ENCODE data around the gene HOXB9.

HOXB9 gene

GRCh38 chr17:48623583-48623982 is 2.6 kb downstream of the HOXB9 start:
- no peak for DNase-seq

DNA sequence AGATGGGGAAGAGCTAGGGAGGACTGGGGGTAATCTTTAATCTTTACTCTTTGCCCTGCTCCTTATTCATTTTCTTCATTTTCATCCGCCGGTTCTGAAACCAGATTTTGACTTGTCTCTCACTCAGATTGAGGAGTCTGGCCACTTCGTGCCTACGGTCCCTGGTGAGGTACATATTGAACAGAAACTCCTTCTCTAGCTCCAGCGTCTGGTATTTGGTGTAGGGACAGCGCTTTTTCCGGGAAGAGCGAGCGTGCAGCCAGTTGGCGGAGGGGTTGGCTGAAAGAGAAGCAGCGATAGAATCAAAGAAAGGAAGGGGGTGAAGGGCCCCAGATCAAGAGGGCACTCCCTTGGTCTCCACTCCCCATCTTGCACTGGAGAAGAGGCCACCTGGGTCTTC is 3.3 kb downstream of the HOXB9 start:
- DNase-seq: no peak

- DNase-seq: no peak
Observed at GRCh38 chr17:48621410-48622392, 4.5 kb downstream of the HOXB9 start.

DNA sequence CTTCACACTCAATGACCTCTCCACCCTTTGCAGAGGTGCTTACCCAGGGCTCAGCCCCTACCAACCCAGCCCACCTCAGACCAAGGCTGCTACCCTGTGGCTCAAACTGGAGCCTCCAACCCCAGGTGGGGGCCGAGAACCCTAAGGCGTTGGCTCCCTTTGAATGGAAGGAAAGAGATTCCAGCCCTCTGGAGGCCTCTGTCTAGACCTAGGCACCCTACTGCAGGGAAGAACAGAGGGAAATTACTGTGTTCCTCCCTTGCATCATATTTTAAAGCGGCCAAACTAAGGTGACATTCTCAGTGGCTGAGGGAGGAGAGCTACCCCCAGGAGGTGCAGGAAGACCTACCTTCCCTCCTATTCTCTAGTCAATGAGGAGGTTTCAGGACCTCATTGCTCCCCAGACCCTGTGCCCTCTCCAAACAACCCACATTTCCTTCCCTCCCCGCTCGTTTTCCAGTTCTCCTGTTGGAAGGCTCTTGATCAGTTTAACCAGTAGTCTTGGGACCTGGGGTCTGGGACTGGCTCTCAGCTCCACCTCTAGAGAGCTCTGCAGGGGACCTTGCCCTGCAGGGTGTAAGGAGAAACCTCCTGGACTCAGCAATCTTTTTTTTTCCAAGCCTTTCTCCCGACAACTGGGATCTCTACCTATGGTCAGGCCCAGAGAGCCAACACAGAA is 5.6 kb downstream of the HOXB9 start:
- DNase-seq: no peak

DNA sequence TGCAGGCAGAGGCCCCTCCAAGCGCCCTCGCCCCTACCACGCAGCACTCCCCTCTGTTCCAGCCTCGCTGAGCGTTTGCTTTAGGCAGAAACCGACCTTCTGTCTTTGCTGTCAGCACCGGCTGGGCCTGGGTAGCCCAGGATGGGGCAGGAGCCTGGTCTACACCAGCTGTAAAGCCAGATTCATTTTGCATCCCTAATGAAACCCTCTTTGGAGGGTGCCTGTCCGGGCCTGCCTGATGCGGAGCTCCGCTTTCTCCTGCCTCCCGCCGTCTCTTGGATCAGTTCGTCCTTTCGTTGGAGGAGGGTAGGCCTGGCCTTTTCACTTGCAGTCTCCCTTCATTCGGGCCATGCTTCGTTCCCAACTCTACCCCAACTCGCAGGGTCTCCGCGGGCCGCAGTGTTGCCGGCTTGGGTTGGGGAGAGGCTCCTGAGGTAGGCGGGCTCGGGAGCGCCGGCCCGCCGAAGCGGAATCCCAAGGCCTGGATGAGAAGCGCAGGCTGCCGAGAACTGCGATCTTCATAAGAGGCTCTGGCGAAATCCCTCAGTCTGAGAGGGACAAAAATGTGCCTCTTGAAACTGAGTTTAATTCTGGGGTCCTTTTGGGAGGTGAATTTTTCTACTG is 6.2 kb downstream of the HOXB9 start:
- DNase-seq: no peak

GRCh38 chr17:48618256-48618896 is 7.8 kb downstream of the HOXB9 start:
- peak; percentile 81 for DNase-seq

DNA sequence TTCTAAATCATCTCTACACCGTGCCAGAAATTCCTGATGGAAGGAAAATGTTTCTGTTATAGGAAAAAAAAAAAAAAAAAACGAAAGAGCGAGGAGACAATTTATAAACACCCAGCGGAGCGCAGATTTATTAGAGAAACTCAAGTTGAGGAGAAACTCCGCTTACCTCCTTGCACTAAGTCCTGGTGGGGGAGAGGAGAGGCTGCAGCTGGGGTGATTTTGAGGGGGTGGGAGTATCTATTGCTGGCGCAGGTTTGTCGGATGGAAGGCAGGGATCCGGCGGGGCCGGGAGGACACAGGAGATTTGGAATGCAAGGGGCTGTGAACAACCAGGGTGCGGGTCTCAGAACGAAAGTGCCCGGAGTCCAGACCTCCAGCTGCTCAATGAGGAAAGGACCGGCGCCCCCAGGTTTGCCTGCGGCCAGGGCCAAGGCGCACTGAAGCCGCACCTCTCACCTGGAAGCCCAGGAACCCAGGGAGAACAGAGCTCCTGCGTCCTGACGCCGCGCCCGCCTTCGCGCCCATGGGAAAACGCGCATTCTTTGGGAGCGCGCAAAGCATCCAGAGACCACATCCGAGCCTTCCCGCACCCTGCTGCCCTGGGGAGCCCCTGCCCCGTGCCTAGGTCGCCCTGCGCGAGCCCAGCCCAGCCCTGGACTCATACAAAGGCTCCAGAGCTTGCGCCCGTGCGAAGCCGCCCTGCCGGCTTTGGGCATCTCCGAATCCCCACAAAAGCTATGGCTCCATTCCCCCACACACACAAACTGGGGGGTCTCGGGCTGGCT is 8.5 kb downstream of the HOXB9 start:
- no peak for DNase-seq

- no peak for DNase-seq
Observed at GRCh38 chr17:48616717-48617470, 9.3 kb downstream of the HOXB9 start.

GRCh38 chr17:48615963-48616716 is 10.0 kb downstream of the HOXB9 start:
- DNase-seq: no peak

- DNase-seq: no peak
Observed at GRCh38 chr17:48615047-48615962, 10.9 kb downstream of the HOXB9 start, which contains the start of gene HOXB8. TSS of gene HOXB8 (minus strand) at chr17:48615292. CDS start at chr17:48614704, 588 bp downstream.

DNA sequence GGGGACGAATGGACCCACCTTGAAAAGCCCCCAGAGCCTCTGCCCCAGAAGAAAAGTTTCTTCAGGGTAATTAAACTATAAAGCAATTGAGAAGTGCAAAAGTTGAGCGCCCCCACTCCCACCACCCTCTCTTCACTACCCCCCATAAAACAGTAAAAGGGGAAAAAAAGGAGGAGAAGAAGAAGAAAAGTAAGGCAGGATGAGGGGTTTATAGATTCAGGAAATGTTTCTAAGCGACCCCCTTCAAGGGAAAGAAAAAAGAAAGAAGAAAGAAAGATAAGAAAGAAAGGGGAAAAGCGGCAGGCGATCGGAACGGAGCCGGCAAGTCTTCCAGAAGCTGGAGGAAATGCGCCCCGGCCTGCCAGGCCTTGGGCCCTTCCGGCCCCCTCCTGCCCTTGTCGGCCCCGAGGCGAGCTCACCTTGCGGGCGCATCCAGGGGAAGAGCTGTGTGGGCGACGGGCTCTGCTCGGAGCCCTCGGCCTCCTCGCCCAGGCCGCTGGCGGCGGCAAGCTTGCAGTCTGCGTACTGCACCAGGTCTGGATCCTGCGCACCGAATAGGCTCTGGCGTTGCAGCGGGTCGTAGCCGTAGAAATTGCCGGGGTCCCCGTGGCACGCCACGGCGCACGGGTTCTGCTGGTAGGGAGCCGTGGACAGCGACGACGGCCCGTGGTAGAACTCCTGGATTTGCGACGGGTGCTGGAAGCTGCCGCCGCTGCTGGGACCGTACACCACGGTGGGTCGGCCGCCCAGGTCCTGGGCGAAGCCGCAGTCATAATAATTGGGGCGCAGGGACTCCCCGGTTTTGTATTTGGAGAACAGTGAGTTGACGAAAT is 12.1 kb downstream of the HOXB9 start:
- no peak for DNase-seq

- DNase-seq: peak; percentile 37
Observed at GRCh38 chr17:48612854-48613691, 13.1 kb downstream of the HOXB9 start.

- no peak for DNase-seq
Observed at GRCh38 chr17:48612456-48612853, 13.7 kb downstream of the HOXB9 start.

DNA sequence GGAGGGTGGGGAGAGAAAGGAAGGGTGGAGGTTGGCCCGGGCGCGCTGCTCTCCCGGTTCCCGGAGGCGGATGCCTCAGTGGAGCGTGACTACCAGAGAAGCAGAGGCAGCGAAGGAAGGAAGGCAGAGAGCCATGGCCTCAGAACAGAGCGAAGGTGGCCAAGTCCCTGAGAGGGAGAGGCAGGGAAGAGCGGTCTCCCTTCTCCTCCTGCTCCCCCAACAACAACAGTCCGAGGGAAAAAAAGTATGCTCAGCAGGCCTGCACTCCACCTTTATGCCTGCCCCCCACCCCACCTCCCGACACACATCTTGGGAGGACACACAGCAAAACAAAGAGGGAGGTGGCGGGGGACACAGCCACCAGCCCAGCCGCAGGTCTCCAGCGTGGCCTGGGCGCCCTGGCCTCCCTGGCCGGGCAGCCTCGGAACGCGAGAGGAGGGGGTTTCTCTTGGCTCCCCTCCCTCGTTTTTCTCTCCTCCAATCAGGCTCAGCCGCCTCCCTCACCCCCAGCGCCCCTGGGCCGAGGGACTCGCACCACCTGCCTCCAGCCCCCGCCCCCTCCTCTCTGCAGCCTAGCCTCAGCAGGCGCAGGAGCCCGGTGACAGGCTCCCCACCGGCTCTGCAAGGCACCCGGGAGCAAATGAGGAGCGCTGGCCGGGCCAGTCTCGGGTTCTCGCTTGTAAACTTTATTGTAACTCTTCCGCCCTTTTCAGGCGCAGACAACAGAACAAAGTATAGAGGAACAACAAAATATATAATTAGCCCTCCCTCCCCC is 14.3 kb downstream of the HOXB9 start:
- no peak for DNase-seq

- no peak for DNase-seq
Observed at GRCh38 chr17:48611213-48611612, 14.9 kb downstream of the HOXB9 start.
